ENCODE results near the gene ANKRD18A. TPM values are rescaled to one million over a fixed set of nuclear protein-coding genes. Genes with fewer than 3 reads are reported as not detected.

The ANKRD18A gene
- total and polyA plus RNA-seq, 2 donors (not counting 3 experiments of a cell fraction or from before 2014, with no cell fraction given), result 3.2 TPM; not detected in 1

GRCh38 chr9:38641142-38641541 is 20.7 kb upstream of the ANKRD18A start:
- TF ChIP-seq, protein P1, sequence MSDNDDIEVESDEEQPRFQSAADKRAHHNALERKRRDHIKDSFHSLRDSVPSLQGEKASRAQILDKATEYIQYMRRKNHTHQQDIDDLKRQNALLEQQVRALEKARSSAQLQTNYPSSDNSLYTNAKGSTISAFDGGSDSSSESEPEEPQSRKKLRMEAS (IDR thresholded peaks at IDR 0.05; ENCODE audit: insufficient read depth, insufficient read length), result no peak
- TF ChIP-seq EZH2 (IDR thresholded peaks at IDR 0.05; ENCODE audit: borderline replicate concordance, low read depth, low read length, severe bottlenecking), result no peak
- TF ChIP-seq FOS (IDR thresholded peaks at IDR 0.05; ENCODE audit: borderline replicate concordance, insufficient read depth, low read length), result no peak
- TF ChIP-seq GATA2 (IDR thresholded peaks at IDR 0.05; ENCODE audit: insufficient read depth, insufficient read length, low read depth, low read length), result no peak
- no peak for TF ChIP-seq POLR2A (IDR thresholded peaks at IDR 0.05; ENCODE audit: low read depth, low read length)
- no peak for TF ChIP-seq POLR2AphosphoS5 (IDR thresholded peaks at IDR 0.05; ENCODE audit: insufficient read depth, low read depth, low read length)
- TF ChIP-seq JUN (IDR thresholded peaks at IDR 0.05; ENCODE audit: borderline replicate concordance, insufficient read depth, insufficient read length, low read depth), result no peak
- TF ChIP-seq MYC (IDR thresholded peaks at IDR 0.05; ENCODE audit: low read depth, low read length), result no peak
- TF ChIP-seq, protein P2, sequence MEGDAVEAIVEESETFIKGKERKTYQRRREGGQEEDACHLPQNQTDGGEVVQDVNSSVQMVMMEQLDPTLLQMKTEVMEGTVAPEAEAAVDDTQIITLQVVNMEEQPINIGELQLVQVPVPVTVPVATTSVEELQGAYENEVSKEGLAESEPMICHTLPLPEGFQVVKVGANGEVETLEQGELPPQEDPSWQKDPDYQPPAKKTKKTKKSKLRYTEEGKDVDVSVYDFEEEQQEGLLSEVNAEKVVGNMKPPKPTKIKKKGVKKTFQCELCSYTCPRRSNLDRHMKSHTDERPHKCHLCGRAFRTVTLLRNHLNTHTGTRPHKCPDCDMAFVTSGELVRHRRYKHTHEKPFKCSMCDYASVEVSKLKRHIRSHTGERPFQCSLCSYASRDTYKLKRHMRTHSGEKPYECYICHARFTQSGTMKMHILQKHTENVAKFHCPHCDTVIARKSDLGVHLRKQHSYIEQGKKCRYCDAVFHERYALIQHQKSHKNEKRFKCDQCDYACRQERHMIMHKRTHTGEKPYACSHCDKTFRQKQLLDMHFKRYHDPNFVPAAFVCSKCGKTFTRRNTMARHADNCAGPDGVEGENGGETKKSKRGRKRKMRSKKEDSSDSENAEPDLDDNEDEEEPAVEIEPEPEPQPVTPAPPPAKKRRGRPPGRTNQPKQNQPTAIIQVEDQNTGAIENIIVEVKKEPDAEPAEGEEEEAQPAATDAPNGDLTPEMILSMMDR (IDR thresholded peaks at IDR 0.05; ENCODE audit: extremely low read depth in 1 of 2, insufficient read depth in 1 of 2, low read depth in 1 of 2, low read length in 2 of 2), result no peak
- no peaks in the 10 kb centered on the region for H4K20me1 ChIP-seq (replicated peaks; ENCODE audit: control insufficient read depth, extremely low read depth, insufficient read depth, low read length)
- FAIRE-seq (no peak), DNase-seq (ENCODE audit: low read depth, low spot score) (no peak)
- no peaks in the 10 kb centered on the region for H3K9me1 ChIP-seq (replicated peaks; ENCODE audit: control insufficient read depth, extremely low read depth, insufficient read depth, low read length)
- no peak overlapping the region for H3K9ac ChIP-seq (replicated peaks; ENCODE audit: extremely low read depth, insufficient read depth, low read length)
- no peaks in the 10 kb centered on the region for H3K9me3 ChIP-seq (replicated peaks; ENCODE audit: control insufficient read depth, insufficient read depth, low read length)
- H3K27ac ChIP-seq (ENCODE audit: insufficient read depth, low read depth, low read length), result no peak overlapping the region
- no peak overlapping the region for H2AFZ ChIP-seq (ENCODE audit: low read depth, low read length)
- intact Hi-C loops (cut with micrococcal nuclease), result no loop called here
- H3K4me2 ChIP-seq (ENCODE audit: insufficient read depth, low read length), result no peak overlapping the region
- no peaks in the 10 kb centered on the region for H3K79me2 ChIP-seq (ENCODE audit: control insufficient read depth, insufficient read depth, low read length)
- no TSS peak for BruUV-seq (replicated peaks)
- no peaks in the 10 kb centered on the region for H3K36me3 ChIP-seq (ENCODE audit: control insufficient read depth in 2 of 2, extremely low read depth in 1 of 2, insufficient read depth in 2 of 2, low read length in 2 of 2)
- ChIA-PET CTCF (interaction anchor here (0.7 to 1.1 kb wide), 3 partner anchors 21 to 57 kb away, joined by 3 read pairs; partner anchors contain the start of gene ANKRD18A), POLR2A (no interaction called here)
- H3K27me3 ChIP-seq (ENCODE audit: control insufficient read depth in 2 of 2, insufficient read depth in 2 of 2, low read length in 2 of 2), result peaks cover 0 to 3% of the 10 kb centered on the region in 2 experiments
- no peak overlapping the region for H3K4me3 ChIP-seq (replicated peaks in 1 of 3; ENCODE audit: insufficient read depth in 1 of 3, low read depth in 1 of 3, low read length in 3 of 3)
- H3K4me1 ChIP-seq (ENCODE audit: control insufficient read depth, extremely low read depth, insufficient read depth, low read length), result no peaks in the 10 kb centered on the region
- dilution Hi-C loops (cut with MboI; ENCODE audit: extremely low pct_ligation_motif_present, low sequenced_read_pairs), result no loop called here

Data from endothelial cell of umbilical vein (primary cell).